HG03066 (cell line): ENCODE results near the gene IQCK.
A peak's percentile ranks its signal among the peaks of the same experiment; 100 is the strongest.

Experiments
- ATAC-seq: cut with Tn5 transposase; IDR thresholded peaks from one replicate; pipeline ENCODE4 v1.9.1; 2021; ENCODE audit warnings: low read depth; ENCODE audit not compliant: unreplicated experiment

Gene IQCK

GRCh38 chr16:19876501-19877059, 158.5 kb downstream of the IQCK start:
- no peak for ATAC-seq

GRCh38 chr16:19878757-19879156, 160.7 kb downstream of the IQCK start:
- no peak for ATAC-seq

GRCh38 chr16:19879241-19879792, 161.2 kb downstream of the IQCK start:
- no peak for ATAC-seq

GRCh38 chr16:19881028-19881427, 163.0 kb downstream of the IQCK start:
- no peak for ATAC-seq

GRCh38 chr16:19881783-19882182, 163.7 kb downstream of the IQCK start:
- no peak for ATAC-seq

- ATAC-seq = no peak
Observed at GRCh38 chr16:19882186-19882585, 164.1 kb downstream of the IQCK start.

GRCh38 chr16:19882646-19883045, 164.6 kb downstream of the IQCK start:
- no peak for ATAC-seq

- ATAC-seq = no peak
Observed at GRCh38 chr16:19883296-19883965, 165.4 kb downstream of the IQCK start.

GRCh38 chr16:19883966-19884485, 166.0 kb downstream of the IQCK start:
- ATAC-seq = no peak

- no peak for ATAC-seq
Observed at GRCh38 chr16:19884611-19885450, 166.8 kb downstream of the IQCK start, which contains the start of gene GPRC5B. Gene GPRC5B (minus strand): TSS chr16:19884848. CDS start chr16:19872845, 12,003 bp downstream.

- no peak for ATAC-seq
Observed at GRCh38 chr16:19885451-19886072, 167.5 kb downstream of the IQCK start.

- peak; percentile 60 for ATAC-seq
Observed at GRCh38 chr16:19886073-19886941, 168.2 kb downstream of the IQCK start.

GRCh38 chr16:19888834-19889233, 170.8 kb downstream of the IQCK start:
- ATAC-seq = no peak

GRCh38 chr16:19890901-19891300, 172.8 kb downstream of the IQCK start:
- no peak for ATAC-seq

- no peak for ATAC-seq
Observed at GRCh38 chr16:19892902-19893301, 174.8 kb downstream of the IQCK start.

- no peak for ATAC-seq
Observed at GRCh38 chr16:19894586-19894985, 176.5 kb downstream of the IQCK start.

GRCh38 chr16:19896951-19897350, 178.9 kb downstream of the IQCK start:
- ATAC-seq = no peak

- ATAC-seq = no peak
Observed at GRCh38 chr16:19898166-19898565, 180.1 kb downstream of the IQCK start.

- no peak for ATAC-seq
Observed at GRCh38 chr16:19898924-19899604, 181.0 kb downstream of the IQCK start.
